Body of pancreas (tissue), 4 donors: ENCODE measurements around the gene INSYN2B.

Source experiments
- CTCF ChIP-seq, 7 experiments: fragments of 450-650 bp in 4 of 7; fragments of 200-600 bp in 3 of 7; sonication (generic) in 3 of 7; IDR thresholded peaks; one replicate each; pipeline ENCODE4 v1.5.1; 2016 to 2019; ENCODE audit warnings: antibody characterized with exemption in 7 of 7
- POLR2A ChIP-seq, 3 donors: fragments of 450-650 bp; IDR thresholded peaks; one replicate each; pipeline ENCODE4 v1.6.1; 2016; ENCODE audit warnings: antibody characterized with exemption in 3 of 3, mild to moderate bottlenecking in 2 of 3

GRCh38 chr5:169870211-169870610 is 110.1 kb downstream of the INSYN2B start:
- TF ChIP-seq CTCF (IDR thresholded peaks at IDR 0.05) = no peak
- TF ChIP-seq POLR2A (IDR thresholded peaks at IDR 0.05) = no peak
